K562 (cell line): ENCODE data around the gene AKT1. TPM values are rescaled to one million over a fixed set of nuclear protein-coding genes. Genes with fewer than 3 reads are reported as not detected.

Source experiments
- ATAC-seq: fragments of 200-7000 bp; cut with Tn5 transposase; 3 replicates; pipeline ENCODE4 v1.9.1; 2020; ENCODE audit warnings: moderate library complexity
- BruUV-seq: library from RNA; stranded (reverse); fragments of 400-500 nt; replicated peaks from 2 replicates; lab custom pipeline; 2021; lab: Mats Ljungman, UMichigan
- CTCF ChIA-PET: fragments of 300-600 bp; formaldehyde crosslinking; extraction: SDS; loops from one replicate; lab custom pipeline; 2021; ENCODE audit warnings: low intra/inter-chr PET ratio; lab: Yijun Ruan, JAX
- POLR2A ChIA-PET: fragments of 300-600, 350-650 bp; sonication (Branson Sonifier 250); formaldehyde crosslinking; extraction: SDS; loops from one replicate; lab custom pipeline; 2021; ENCODE audit warnings: antibody characterized with exemption, inconsistent platforms; lab: Yijun Ruan, JAX
- DNase-seq, 4 experiments: peaks; one replicate each; pipeline versions ENCODE4 v3.0.0 to v3.0.0-alpha.2; 2011 to 2018; ENCODE audit warnings: low spot score in 3 of 4, mixed read lengths in 3 of 4; ENCODE audit errors: extremely low read depth in 1 of 4
- FAIRE-seq: peaks from 2 replicates; lab custom pipeline; 2011; peaks lifted over from hg19 to GRCh38; lab: Jason Lieb, UNC
- H2AFZ ChIP-seq: 2 replicates; pipeline ENCODE4 v1.6.0; 2011; ENCODE audit warnings: low read depth, low read length, control low read depth, inconsistent platforms
- H3K27ac ChIP-seq: fragments of 200-600 bp; 3 replicates; pipeline ENCODE4 v1.8.0; 2011; ENCODE audit warnings: low read depth, mild to moderate bottlenecking, control low read depth, inconsistent platforms, low read length, moderate library complexity, mixed read lengths; ENCODE audit errors: extremely low read depth
- H3K27me3 ChIP-seq, 2 experiments: fragments of 300-600 bp in 1 of 2; 2 replicates in 1 of 2; 3 replicates in 1 of 2; pipeline versions ENCODE4 v1.6.0 to v1.8.0; 2011; ENCODE audit warnings: inconsistent platforms in 2 of 2, low read length in 2 of 2, mild to moderate bottlenecking in 1 of 2, mixed read lengths in 1 of 2, moderate library complexity in 1 of 2; ENCODE audit not compliant: control insufficient read depth in 2 of 2, insufficient read depth in 2 of 2
- H3K36me3 ChIP-seq: fragments of 300-600 bp; 3 replicates; pipeline ENCODE4 v1.8.0; 2011; ENCODE audit warnings: mild to moderate bottlenecking, low read length, inconsistent platforms; ENCODE audit not compliant: control insufficient read depth, insufficient read depth
- H3K4me1 ChIP-seq, 2 experiments: fragments of 200-600 bp in 1 of 2; replicated peaks in 1 of 2; 2 replicates in 1 of 2; 3 replicates in 1 of 2; pipeline versions ENCODE4 v1.5.1 to v1.8.0; 2011; ENCODE audit warnings: inconsistent platforms in 2 of 2, low read length in 2 of 2, mild to moderate bottlenecking in 1 of 2, mixed read lengths in 1 of 2, moderate library complexity in 1 of 2; ENCODE audit not compliant: control insufficient read depth in 2 of 2, insufficient read depth in 2 of 2
- H3K4me2 ChIP-seq: 2 replicates; pipeline ENCODE4 v1.6.1; 2011; ENCODE audit warnings: low read length, control low read depth, inconsistent platforms, mixed read lengths; ENCODE audit not compliant: insufficient read depth
- H3K4me3 ChIP-seq: fragments of 200-600 bp; sonication (generic), shearing (Covaris generic); 2 replicates; pipeline ENCODE4 v1.5.1; 2016; ENCODE audit warnings: control low read depth, inconsistent platforms
- H3K79me2 ChIP-seq: fragments of 200-600 bp; 3 replicates; pipeline ENCODE4 v1.8.0; 2011; ENCODE audit warnings: low read length, inconsistent platforms; ENCODE audit not compliant: control insufficient read depth, insufficient read depth
- H3K9ac ChIP-seq, 2 experiments: 2 replicates each; pipeline versions ENCODE4 v1.6.0 to v1.6.1; 2011; ENCODE audit warnings: low read depth in 2 of 2, low read length in 2 of 2, control low read depth in 1 of 2, inconsistent platforms in 1 of 2, mild to moderate bottlenecking in 1 of 2, mixed read lengths in 1 of 2; ENCODE audit not compliant: insufficient read depth in 1 of 2
- H3K9me1 ChIP-seq: one replicate; pipeline ENCODE4 v1.6.0; 2011; ENCODE audit warnings: inconsistent platforms, mild to moderate bottlenecking, low read length, moderate library complexity; ENCODE audit not compliant: control insufficient read depth, insufficient read depth
- H3K9me3 ChIP-seq: replicated peaks from 2 replicates; pipeline ENCODE4 v1.5.1; 2011; ENCODE audit warnings: low read depth, low read length, inconsistent platforms; ENCODE audit not compliant: control insufficient read depth, insufficient read depth
- H4K20me1 ChIP-seq: replicated peaks from 2 replicates; pipeline ENCODE4 v1.6.1; 2011; ENCODE audit warnings: low read length, inconsistent platforms, mixed read lengths; ENCODE audit not compliant: control insufficient read depth, insufficient read depth
- EP400 ChIP-seq: fragments of 450-650 bp; IDR thresholded peaks from 2 replicates; pipeline ENCODE4 v1.6.1; 2017; ENCODE audit warnings: antibody characterized with exemption, mild to moderate bottlenecking, moderate library complexity
- ETS2 ChIP-seq: IDR thresholded peaks from 2 replicates; pipeline ENCODE4 v1.6.1; 2016; ENCODE audit warnings: borderline replicate concordance, missing genetic modification characterization, mild to moderate bottlenecking, moderate library complexity, missing compliant biosample characterization; ENCODE audit not compliant: poor library complexity, severe bottlenecking
- FOXA1 ChIP-seq: fragments of 450-650 bp; IDR thresholded peaks from 2 replicates; pipeline ENCODE4 v1.6.1; 2016; ENCODE audit warnings: mild to moderate bottlenecking, borderline replicate concordance
- FOXP1 ChIP-seq: sonication (generic); formaldehyde crosslinking; IDR thresholded peaks from 2 replicates; pipeline ENCODE4 v1.8.0; 2022; ENCODE audit warnings: mild to moderate bottlenecking, missing genetic modification reagents
- GATAD2B ChIP-seq: fragments of 450-650 bp; IDR thresholded peaks from 2 replicates; pipeline ENCODE4 v1.6.1; 2017; ENCODE audit warnings: mild to moderate bottlenecking, borderline replicate concordance
- KAT8 ChIP-seq: fragments of 450-650 bp; IDR thresholded peaks from 2 replicates; pipeline ENCODE4 v1.6.1; 2016; ENCODE audit warnings: low read depth, mild to moderate bottlenecking
- NCOA2 ChIP-seq, 2 experiments: fragments of 450-650 bp; IDR thresholded peaks; 2 replicates each; pipeline ENCODE4 v1.6.1; 2018; ENCODE audit warnings: mild to moderate bottlenecking in 2 of 2, moderate library complexity in 1 of 2; ENCODE audit not compliant: partially characterized antibody in 2 of 2
- RCOR1 ChIP-seq, 2 experiments: IDR thresholded peaks; 2 replicates each; pipeline ENCODE4 v1.6.1; 2012; ENCODE audit warnings: low read depth in 2 of 2, low read length in 2 of 2, borderline replicate concordance in 1 of 2, improper control_type of control experiment in 1 of 2
- TBL1XR1 ChIP-seq, 2 experiments: IDR thresholded peaks; 2 replicates each; pipeline ENCODE4 v1.6.1; 2012; ENCODE audit warnings: improper control_type of control experiment in 2 of 2, low read length in 2 of 2, mild to moderate bottlenecking in 1 of 2
- ZHX1 ChIP-seq: fragments of 150-350 bp; conservative IDR thresholded peaks from 2 replicates; pipeline ENCODE4 v1.6.1; 2014; ENCODE audit warnings: low read length
- ZNF277 ChIP-seq: fragments of 250-450 bp; sonication (Bioruptor Pico); IDR thresholded peaks from 2 replicates; pipeline ENCODE4 v1.8.0; 2022; ENCODE audit warnings: inconsistent platforms, mild to moderate bottlenecking, moderate library complexity, borderline replicate concordance
- WGBS: fragments of 100-300 bp; shearing (Covaris generic); methylation state at CpG from one replicate; pipeline ENCODE4 v1.1.6; 2016; ENCODE audit warnings: low coverage, mixed read lengths; ENCODE audit not compliant: insufficient coverage; ENCODE audit errors: missing lambda C conversion rate; 5-methylcytosine and 5-hydroxymethylcytosine counted together
- in situ Hi-C: fragments of 300-500 bp; cut with MboI; formaldehyde crosslinking; loops from 4 replicates; pipeline ENCODE4 v1.15.0; 2018; ENCODE audit warnings: inconsistent platforms, mixed read lengths
- intact Hi-C: fragments of 100-400 bp; cut with micrococcal nuclease; formaldehyde crosslinking; loops from 2 replicates; pipeline ENCODE4 v1.14.2; 2022
- polyA plus RNA-seq, 8 experiments: library from polyadenylated mRNA; depleted of rRNA in 4 of 8; stranded (reverse) in 5 of 8; unstranded in 3 of 8; fragments of >200 nt; fragmentation: Nextera tagmentation in 2 of 8; fragmentation: Illumina TruSeq in 1 of 8; extraction: Ambion mirVana in 2 of 8; extraction: Trizol in 1 of 8; gene quantifications; 2 replicates each; pipeline versions ENCODE4 v1.2.1 to v1.2.3, GENCODE V29; 2011 to 2014; ENCODE audit warnings: inconsistent platforms in 1 of 8, missing spikeins in 1 of 8
- total RNA-seq, 7 experiments: library from RNA; depleted of rRNA in 6 of 7; stranded (reverse); fragments of >200 nt in 6 of 7; fragmentation: Illumina TruSeq in 2 of 7; extraction: Trizol in 2 of 7; gene quantifications; 2 replicates each; pipeline versions ENCODE4 v1.2.1 to v1.2.3, GENCODE V29; 2011 to 2021; ENCODE audit warnings: low replicate concordance in 1 of 7
- TF ChIP-seq, protein P1 (sequence below): sonication (generic); formaldehyde crosslinking; IDR thresholded peaks from 2 replicates; pipeline ENCODE4 v1.8.0; 2022; ENCODE audit warnings: missing genetic modification reagents, mild to moderate bottlenecking, moderate library complexity, borderline replicate concordance

AKT1 gene
- total and polyA plus RNA-seq, 9 of the 15 experiments (the other 6 are each of a cell fraction or from before 2014, with no cell fraction given): 0.49 to 132 (median 75.1) TPM

DNA sequence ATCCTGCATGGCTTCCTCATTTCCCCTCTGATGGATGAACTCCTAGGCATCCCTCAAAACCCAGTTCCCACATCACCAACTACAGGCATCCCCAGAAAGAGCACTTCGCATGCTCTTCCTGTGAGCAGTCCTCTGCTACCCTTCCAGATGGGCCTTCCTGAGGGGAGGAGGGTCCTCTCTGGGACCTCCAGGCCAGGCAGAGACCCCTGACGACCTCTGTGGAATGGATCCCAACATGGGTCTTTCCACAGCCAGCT is 1.9 kb downstream of the AKT1 start:
- DNase-seq: no peak
- CTCF ChIA-PET: no interaction called here
- H3K4me1 ChIP-seq: peaks cover 37 to 89% of the 10 kb centered on the region in 2 experiments

More for the DNA sequence above, 1.9 kb downstream of the AKT1 start:
- H3K27me3 ChIP-seq: no peaks in the 10 kb centered on the region
- ATAC-seq: no peak
- H3K36me3 ChIP-seq: peaks cover 42% of the 10 kb centered on the region; the same call in 1 of the 3 replicates
- intact Hi-C loops (no loop called here), in situ Hi-C loops (no loop called here)
- H3K9me1 ChIP-seq: no peaks in the 10 kb centered on the region
- no peak overlapping the region for H2AFZ ChIP-seq
- H3K9me3 ChIP-seq: no peaks in the 10 kb centered on the region
- POLR2A ChIA-PET: interaction anchor here (0.6 to 0.7 kb wide), 2 partner anchors 18 to 93 kb away, joined by 3 read pairs; no protein-coding TSS in a partner anchor
- no peak overlapping the region; the same call in 2 of the 3 replicates for H3K27ac ChIP-seq
- peak overlapping the region; percentile 70; the same call in 1 of the 2 replicates for H3K4me3 ChIP-seq
- no TSS peak for BruUV-seq
- FAIRE-seq: no peak
- H3K79me2 ChIP-seq: peaks cover 54% of the 10 kb centered on the region
- WGBS: 50% methylated on average over 2 of the region's 2 CpGs
- TF ChIP-seq ETS2 (tag) (no peak), EP400 (no peak), FOXA1 (no peak), NCOA2 (IDR thresholded peaks at IDR 0.05; ENCODE audit: partially characterized antibody in 2 of 2) (no peak), ZHX1 (no peak), FOXP1 (CRISPR knock-in tag) (no peak), KAT8 (no peak), ZNF277 (CRISPR knock-in tag) (no peak), TBL1XR1 (IDR thresholded peaks at IDR 0.05; ENCODE audit: low read length in 2 of 2) (no peak), RCOR1 (IDR thresholded peaks at IDR 0.05; ENCODE audit: borderline replicate concordance in 1 of 2, low read depth in 2 of 2, low read length in 2 of 2) (no peak), GATAD2B (no peak)
- TF ChIP-seq, protein P1, sequence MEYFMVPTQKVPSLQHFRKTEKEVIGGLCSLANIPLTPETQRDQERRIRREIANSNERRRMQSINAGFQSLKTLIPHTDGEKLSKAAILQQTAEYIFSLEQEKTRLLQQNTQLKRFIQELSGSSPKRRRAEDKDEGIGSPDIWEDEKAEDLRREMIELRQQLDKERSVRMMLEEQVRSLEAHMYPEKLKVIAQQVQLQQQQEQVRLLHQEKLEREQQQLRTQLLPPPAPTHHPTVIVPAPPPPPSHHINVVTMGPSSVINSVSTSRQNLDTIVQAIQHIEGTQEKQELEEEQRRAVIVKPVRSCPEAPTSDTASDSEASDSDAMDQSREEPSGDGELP (CRISPR knock-in tag): no peak
- H3K4me2 ChIP-seq: peak overlapping the region; percentile 79
- peaks cover 12% of the 10 kb centered on the region; the same call in 1 of the 2 replicates for H4K20me1 ChIP-seq
- peak overlapping the region; percentile 82 to 93; a peak in 2 of 4 replicates for H3K9ac ChIP-seq
